GM13976 (cell line): ENCODE measurements around the gene PACRG.

ENCODE experiments used
- DNase-seq: peaks from one replicate; pipeline ENCODE4 v3.0.0; 2012; ENCODE audit warnings: low spot score
- CTCF ChIP-seq: IDR thresholded peaks from 2 replicates; pipeline ENCODE4 v1.5.1; 2012; ENCODE audit warnings: borderline replicate concordance, mild to moderate bottlenecking; ENCODE audit not compliant: insufficient read depth; ENCODE audit errors: extremely low read depth, missing control alignments, control extremely low read depth
- in situ Hi-C: fragments of 300-500 bp; cut with MboI; formaldehyde crosslinking; loops from one replicate; pipeline ENCODE4 v1.12.0; 2022; ENCODE audit warnings: low sequenced_read_pairs, mixed read lengths, inconsistent platforms; ENCODE audit not compliant: unreplicated experiment

Gene PACRG

GRCh38 chr6:162728197-162728596 is 423 bp downstream of the PACRG start:
- in situ Hi-C loops: no loop called here
- no peak for DNase-seq
- TF ChIP-seq CTCF: no peak

GRCh38 chr6:162728706-162729105 is 932 bp downstream of the PACRG start:
- no peak for DNase-seq
- in situ Hi-C loops: no loop called here
- no peak for TF ChIP-seq CTCF

- in situ Hi-C loops: no loop called here
- no peak for DNase-seq
- TF ChIP-seq CTCF: no peak
These were observed 2.7 kb downstream of the PACRG start for GRCh38 chr6:162730502-162730901.

- TF ChIP-seq CTCF: no peak
- in situ Hi-C loops: no loop called here
- no peak for DNase-seq
These were observed 5.7 kb downstream of the PACRG start for GRCh38 chr6:162733489-162733888.

GRCh38 chr6:162736961-162737360 is 9.2 kb downstream of the PACRG start:
- no peak for DNase-seq
- in situ Hi-C loops: no loop called here
- TF ChIP-seq CTCF: no peak

GRCh38 chr6:162750776-162751175 is 23.0 kb downstream of the PACRG start:
- no peak for TF ChIP-seq CTCF
- no peak for DNase-seq
- in situ Hi-C loops: no loop called here
